ENCODE results near the gene INCA1. TPM values are rescaled to one million over a fixed set of nuclear protein-coding genes. Genes with fewer than 3 reads are reported as not detected.

Gene INCA1
- total and polyA plus RNA-seq, 2 of the 8 experiments (the other 6 are each of a cell fraction or from before 2014, with no cell fraction given): 0.89 to 1.4 TPM

GRCh38 chr17:5034651-5035050, 37.3 kb upstream of the INCA1 start (continued):
- TF ChIP-seq CBX8 (IDR thresholded peaks at IDR 0.05; ENCODE audit: borderline replicate concordance, low read depth, low read length) (no peak), SP2 (IDR thresholded peaks at IDR 0.05; ENCODE audit: low read length) (no peak), NANOG (IDR thresholded peaks at IDR 0.05; ENCODE audit: insufficient read depth, low read depth, low read length, poor library complexity, severe bottlenecking) (no peak), RFX5 (IDR thresholded peaks at IDR 0.05; ENCODE audit: borderline replicate concordance, low read depth, low read length) (no peak), POU5F1 (IDR thresholded peaks at IDR 0.05; ENCODE audit: low read depth, low read length) (no peak), FOSL1 (IDR thresholded peaks at IDR 0.05; ENCODE audit: insufficient read depth, low read depth, low read length) (no peak)

Data from H1 (cell line).